ENCODE measurements around the gene RALGPS2.

DNA sequence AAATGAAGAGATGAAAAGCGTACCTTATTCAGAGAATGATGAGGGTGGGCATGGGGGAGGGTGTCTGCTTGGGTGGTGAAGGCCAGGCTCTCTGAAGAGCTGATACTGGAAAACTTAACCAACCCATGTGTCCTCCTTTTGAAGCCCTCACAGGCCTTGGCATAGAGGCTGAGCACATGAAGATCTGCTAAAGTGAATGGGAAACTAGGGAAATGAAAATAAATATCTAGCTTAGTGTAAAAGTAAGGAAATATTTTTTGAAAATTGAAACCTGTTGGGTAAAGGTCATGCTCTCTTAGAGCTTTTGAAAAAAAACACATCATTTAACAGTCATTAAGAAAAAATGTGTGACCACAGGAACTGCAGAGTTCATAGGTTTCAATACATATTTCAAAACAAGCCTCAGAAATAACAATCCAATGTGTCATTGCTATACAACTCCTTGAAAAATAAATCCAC lies 40.5 kb upstream of the RALGPS2 start:
- no peak for TF ChIP-seq CTCF (IDR thresholded peaks at IDR 0.05; ENCODE audit: insufficient read depth, low read length, poor library complexity, severe bottlenecking)
- no peak for TF ChIP-seq EZH2phosphoT487 (conservative IDR thresholded peaks at IDR 0.05; ENCODE audit: low read length)

All from SU-DHL-6 (cell line).